ENCODE results near the gene YY2. TPM values are rescaled to one million over a fixed set of nuclear protein-coding genes. Genes with fewer than 3 reads are reported as not detected.

The YY2 gene
- total RNA-seq, 2 experiments from 2014 or later = 1.0 to 1.2 TPM

- Histone ChIP-seq H3K36me3 (ENCODE audit: insufficient read depth, low read length) (peaks cover 29% of the 10 kb centered on the region), H3K9me3 (ENCODE audit: control insufficient read depth in 1 of 2, insufficient read depth in 1 of 2, low read length in 2 of 2) (no peaks in the 10 kb centered on the region), H3K4me3 (ENCODE audit: low read length) (no peak overlapping the region), H3K27me3 (ENCODE audit: control insufficient read depth in 1 of 2, insufficient read depth in 2 of 2, low read length in 2 of 2) (no peaks in the 10 kb centered on the region), H3K27ac (ENCODE audit: low read depth in 1 of 2, low read length in 2 of 2) (no peak overlapping the region), H3K4me1 (ENCODE audit: insufficient read depth, low read length) (no peaks in the 10 kb centered on the region)
- Mint-ChIP-seq H3K4me3 (no peak overlapping the region), H3K27ac (no peak overlapping the region), H3K27me3 (no peaks in the 10 kb centered on the region), H3K36me3 (ENCODE audit: low read depth) (peaks cover 59% of the 10 kb centered on the region), H3K4me1 (ENCODE audit: low read depth) (no peaks in the 10 kb centered on the region), H3K9me3 (no peaks in the 10 kb centered on the region)
- no peak for ATAC-seq (ENCODE audit: poor library complexity)
- intact Hi-C loops (cut with DNase I, micrococcal nuclease) = no loop called here
- POLR2A ChIA-PET = no interaction called here
- TF ChIP-seq CTCF (IDR thresholded peaks at IDR 0.05) = no peak
- CTCF ChIA-PET = interaction anchor here (1.6 kb wide), 1 partner anchor 11 kb away, joined by 3 read pairs; no protein-coding TSS in a partner anchor
- DNase-seq = no peak
These were observed 2.2 kb upstream of the YY2 start for GRCh38 chrX:21853578-21853977.

GRCh38 chrX:21856504-21856903, 717 bp downstream of the YY2 start:
- CTCF ChIA-PET = no interaction called here
- Mint-ChIP-seq H3K4me1 (ENCODE audit: low read depth) (no peaks in the 10 kb centered on the region), H3K27me3 (no peaks in the 10 kb centered on the region), H3K27ac (no peak overlapping the region), H3K4me3 (no peak overlapping the region), H3K36me3 (ENCODE audit: low read depth) (peaks cover 46% of the 10 kb centered on the region), H3K9me3 (no peaks in the 10 kb centered on the region)
- Histone ChIP-seq H3K36me3 (ENCODE audit: insufficient read depth, low read length) (peaks cover 26% of the 10 kb centered on the region), H3K4me3 (ENCODE audit: low read length) (no peak overlapping the region), H3K27ac (ENCODE audit: low read depth in 1 of 2, low read length in 2 of 2) (no peak overlapping the region), H3K4me1 (ENCODE audit: insufficient read depth, low read length) (no peaks in the 10 kb centered on the region), H3K27me3 (ENCODE audit: control insufficient read depth in 1 of 2, insufficient read depth in 2 of 2, low read length in 2 of 2) (no peaks in the 10 kb centered on the region), H3K9me3 (ENCODE audit: control insufficient read depth in 1 of 2, insufficient read depth in 1 of 2, low read length in 2 of 2) (no peaks in the 10 kb centered on the region)
- POLR2A ChIA-PET = no interaction called here
- ATAC-seq (ENCODE audit: poor library complexity) = no peak
- no peak for TF ChIP-seq CTCF (IDR thresholded peaks at IDR 0.05)
- DNase-seq = no peak
- intact Hi-C loops (cut with DNase I, micrococcal nuclease) = no loop called here

- Histone ChIP-seq H3K4me1 (ENCODE audit: insufficient read depth, low read length) (no peaks in the 10 kb centered on the region), H3K36me3 (ENCODE audit: insufficient read depth, low read length) (no peaks in the 10 kb centered on the region), H3K27ac (ENCODE audit: low read depth in 1 of 2, low read length in 2 of 2) (no peak overlapping the region), H3K4me3 (ENCODE audit: low read length) (no peak overlapping the region), H3K27me3 (ENCODE audit: control insufficient read depth in 1 of 2, insufficient read depth in 2 of 2, low read length in 2 of 2) (no peaks in the 10 kb centered on the region), H3K9me3 (ENCODE audit: control insufficient read depth in 1 of 2, insufficient read depth in 1 of 2, low read length in 2 of 2) (no peaks in the 10 kb centered on the region)
- Mint-ChIP-seq H3K27me3 (no peaks in the 10 kb centered on the region), H3K4me3 (no peak overlapping the region), H3K27ac (no peak overlapping the region), H3K9me3 (no peaks in the 10 kb centered on the region), H3K4me1 (ENCODE audit: low read depth) (no peaks in the 10 kb centered on the region), H3K36me3 (ENCODE audit: low read depth) (peaks cover 5% of the 10 kb centered on the region)
- TF ChIP-seq CTCF (IDR thresholded peaks at IDR 0.05) = no peak
- ChIA-PET POLR2A (no interaction called here), CTCF (no interaction called here)
- DNase-seq = no peak
- intact Hi-C loops (cut with DNase I, micrococcal nuclease) = no loop called here
- no peak for ATAC-seq (ENCODE audit: poor library complexity)
These were observed 7.5 kb downstream of the YY2 start for GRCh38 chrX:21863241-21863640.
